ENCODE measurements around the gene FNIP2. TPM values are rescaled to one million over a fixed set of nuclear protein-coding genes. Genes with fewer than 3 reads are reported as not detected.

FNIP2 gene
- total RNA-seq, 1 experiment from 2014 or later: 15.8 TPM

DNA sequence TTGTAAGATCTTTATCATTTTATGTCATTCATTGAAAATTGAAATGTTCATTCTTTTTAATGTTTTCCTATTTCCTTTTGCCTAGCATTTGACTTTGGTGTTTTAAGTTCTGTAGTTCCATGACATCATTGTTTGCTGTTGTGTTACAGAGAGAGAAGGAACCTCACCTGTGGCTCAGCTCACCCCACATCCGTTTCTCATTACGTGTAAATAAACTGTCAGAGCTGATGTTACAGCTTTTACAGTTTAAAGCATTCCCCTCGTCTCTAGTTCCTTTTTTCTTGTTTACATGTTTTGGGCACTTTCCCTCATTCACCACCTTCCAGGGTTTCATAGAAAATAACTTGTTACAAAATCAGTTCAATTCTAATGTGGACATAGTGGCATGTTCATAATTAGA is 137.2 kb downstream of the FNIP2 start:
- H3K4me3 ChIP-seq (ENCODE audit: low read depth, low read length): no peak overlapping the region
- no peaks in the 10 kb centered on the region for H3K27me3 ChIP-seq (replicated peaks; ENCODE audit: control insufficient read depth, insufficient read depth, low read length)
- H3K4me1 ChIP-seq: peaks cover 8% of the 10 kb centered on the region; the same call in 1 of the 2 replicates
- POLR2A ChIA-PET: no interaction called here
- no peaks in the 10 kb centered on the region for H3K36me3 ChIP-seq (ENCODE audit: control insufficient read depth, insufficient read depth, low read length)
- TF ChIP-seq, protein P1, sequence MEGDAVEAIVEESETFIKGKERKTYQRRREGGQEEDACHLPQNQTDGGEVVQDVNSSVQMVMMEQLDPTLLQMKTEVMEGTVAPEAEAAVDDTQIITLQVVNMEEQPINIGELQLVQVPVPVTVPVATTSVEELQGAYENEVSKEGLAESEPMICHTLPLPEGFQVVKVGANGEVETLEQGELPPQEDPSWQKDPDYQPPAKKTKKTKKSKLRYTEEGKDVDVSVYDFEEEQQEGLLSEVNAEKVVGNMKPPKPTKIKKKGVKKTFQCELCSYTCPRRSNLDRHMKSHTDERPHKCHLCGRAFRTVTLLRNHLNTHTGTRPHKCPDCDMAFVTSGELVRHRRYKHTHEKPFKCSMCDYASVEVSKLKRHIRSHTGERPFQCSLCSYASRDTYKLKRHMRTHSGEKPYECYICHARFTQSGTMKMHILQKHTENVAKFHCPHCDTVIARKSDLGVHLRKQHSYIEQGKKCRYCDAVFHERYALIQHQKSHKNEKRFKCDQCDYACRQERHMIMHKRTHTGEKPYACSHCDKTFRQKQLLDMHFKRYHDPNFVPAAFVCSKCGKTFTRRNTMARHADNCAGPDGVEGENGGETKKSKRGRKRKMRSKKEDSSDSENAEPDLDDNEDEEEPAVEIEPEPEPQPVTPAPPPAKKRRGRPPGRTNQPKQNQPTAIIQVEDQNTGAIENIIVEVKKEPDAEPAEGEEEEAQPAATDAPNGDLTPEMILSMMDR (IDR thresholded peaks at IDR 0.05; ENCODE audit: insufficient read depth in 1 of 2, low read depth in 1 of 2, low read length in 1 of 2, severe bottlenecking in 1 of 2, unreplicated experiment in 1 of 2): no peak
- H3K4me1 Mint-ChIP-seq (ENCODE audit: low read depth, unreplicated experiment): no peaks in the 10 kb centered on the region
- peaks cover 9% of the 10 kb centered on the region for H3K9me3 Mint-ChIP-seq (ENCODE audit: unreplicated experiment)
- no peaks in the 10 kb centered on the region for H3K27me3 Mint-ChIP-seq (ENCODE audit: insufficient read depth, unreplicated experiment)
- BruUV-seq (replicated peaks): no TSS peak
- DNase-seq: no peak
- peaks cover 4% of the 10 kb centered on the region; the same call in 1 of the 2 replicates for H3K9me3 ChIP-seq
- CTCF ChIA-PET: no interaction called here
- H3K4me3 Mint-ChIP-seq (ENCODE audit: unreplicated experiment): no peak overlapping the region
- intact Hi-C loops (cut with micrococcal nuclease; ENCODE audit: unreplicated experiment): no loop called here
- H3K36me3 Mint-ChIP-seq (ENCODE audit: insufficient read depth, unreplicated experiment): no peaks in the 10 kb centered on the region
- no peak overlapping the region for H3K27ac Mint-ChIP-seq (ENCODE audit: unreplicated experiment)

DNA sequence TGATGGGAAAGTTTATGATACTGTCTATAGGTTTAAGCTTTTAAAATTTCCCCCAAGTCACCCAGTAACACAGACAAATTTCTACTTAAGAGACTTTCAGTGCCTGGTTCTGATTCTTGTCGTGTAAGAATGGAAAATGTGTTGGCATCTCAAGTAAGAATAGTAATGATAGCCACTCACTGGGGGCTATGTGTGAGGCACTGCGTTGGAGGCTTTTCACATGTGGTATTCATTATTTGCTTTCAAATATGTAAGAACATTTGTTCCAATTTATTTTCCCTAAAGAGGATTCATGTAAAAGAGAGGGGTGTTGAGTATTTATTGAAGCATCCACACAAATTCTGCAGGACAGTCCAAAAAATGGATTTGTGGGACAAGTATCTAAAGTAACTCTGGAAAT is 143.6 kb downstream of the FNIP2 start:
- no peak for DNase-seq
- no peaks in the 10 kb centered on the region for H3K27me3 ChIP-seq (replicated peaks; ENCODE audit: control insufficient read depth, insufficient read depth, low read length)
- Mint-ChIP-seq H3K4me1 (ENCODE audit: low read depth, unreplicated experiment) (no peaks in the 10 kb centered on the region), H3K36me3 (ENCODE audit: insufficient read depth, unreplicated experiment) (no peaks in the 10 kb centered on the region), H3K27ac (ENCODE audit: unreplicated experiment) (no peak overlapping the region), H3K27me3 (ENCODE audit: insufficient read depth, unreplicated experiment) (no peaks in the 10 kb centered on the region), H3K9me3 (ENCODE audit: unreplicated experiment) (peaks cover 7% of the 10 kb centered on the region), H3K4me3 (ENCODE audit: unreplicated experiment) (no peak overlapping the region)
- ChIA-PET POLR2A (no interaction called here), CTCF (no interaction called here)
- H3K4me3 ChIP-seq (ENCODE audit: low read depth, low read length): no peak overlapping the region
- no peaks in the 10 kb centered on the region for H3K36me3 ChIP-seq (ENCODE audit: control insufficient read depth, insufficient read depth, low read length)
- intact Hi-C loops (cut with micrococcal nuclease; ENCODE audit: unreplicated experiment): no loop called here
- H3K4me1 ChIP-seq: no peaks in the 10 kb centered on the region
- no peaks in the 10 kb centered on the region for H3K9me3 ChIP-seq
- BruUV-seq (replicated peaks): no TSS peak
- TF ChIP-seq, protein P1 (IDR thresholded peaks at IDR 0.05; ENCODE audit: insufficient read depth in 1 of 2, low read depth in 1 of 2, low read length in 1 of 2, severe bottlenecking in 1 of 2, unreplicated experiment in 1 of 2): no peak

DNA sequence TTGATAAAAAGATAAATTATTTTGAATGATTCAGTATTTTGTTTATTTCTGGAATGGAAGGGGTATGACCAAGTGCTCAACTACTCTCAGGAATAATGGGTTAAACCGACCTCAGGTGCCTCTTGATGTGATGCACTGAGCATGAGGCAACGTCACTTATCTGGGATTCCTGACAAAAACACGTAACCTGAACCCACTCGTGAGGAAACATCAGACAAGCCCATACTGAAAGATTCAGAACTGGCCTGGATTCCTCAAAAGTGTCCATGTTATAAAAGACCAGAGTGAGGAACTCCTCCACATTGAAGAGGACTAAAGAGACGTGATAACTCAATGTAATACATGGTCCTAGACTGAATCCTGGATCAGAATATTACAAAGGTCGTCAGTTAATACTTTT is 144.0 kb downstream of the FNIP2 start:
- H3K4me3 ChIP-seq (ENCODE audit: low read depth, low read length): no peak overlapping the region
- Mint-ChIP-seq H3K9me3 (ENCODE audit: unreplicated experiment) (peaks cover 7% of the 10 kb centered on the region), H3K36me3 (ENCODE audit: insufficient read depth, unreplicated experiment) (no peaks in the 10 kb centered on the region), H3K27me3 (ENCODE audit: insufficient read depth, unreplicated experiment) (no peaks in the 10 kb centered on the region), H3K4me3 (ENCODE audit: unreplicated experiment) (no peak overlapping the region), H3K27ac (ENCODE audit: unreplicated experiment) (no peak overlapping the region), H3K4me1 (ENCODE audit: low read depth, unreplicated experiment) (no peaks in the 10 kb centered on the region)
- no peaks in the 10 kb centered on the region for H3K36me3 ChIP-seq (ENCODE audit: control insufficient read depth, insufficient read depth, low read length)
- ChIA-PET CTCF (no interaction called here), POLR2A (no interaction called here)
- no TSS peak for BruUV-seq (replicated peaks)
- no peaks in the 10 kb centered on the region for H3K9me3 ChIP-seq
- no peaks in the 10 kb centered on the region for H3K4me1 ChIP-seq
- intact Hi-C loops (cut with micrococcal nuclease; ENCODE audit: unreplicated experiment): no loop called here
- H3K27me3 ChIP-seq (replicated peaks; ENCODE audit: control insufficient read depth, insufficient read depth, low read length): no peaks in the 10 kb centered on the region
- DNase-seq: no peak
- TF ChIP-seq, protein P1 (IDR thresholded peaks at IDR 0.05; ENCODE audit: insufficient read depth in 1 of 2, low read depth in 1 of 2, low read length in 1 of 2, severe bottlenecking in 1 of 2, unreplicated experiment in 1 of 2): no peak

Data from Caco-2 (cell line).